Smooth muscle cell (in vitro differentiated cells): ENCODE measurements around the gene KRT36. TPM values are rescaled to one million over a fixed set of nuclear protein-coding genes. Genes with fewer than 3 reads are reported as not detected.

Experiments used
- DNase-seq: peaks from one replicate; lab custom pipeline; 2025; ENCODE audit not compliant: unreplicated experiment; lab: John Stamatoyannopoulos, UW
- H2AFZ ChIP-seq: fragments of 200-600 bp; sonication (generic); 2 replicates; pipeline ENCODE4 v1.6.0; 2016; ENCODE audit warnings: antibody characterized with exemption, low read depth, mild to moderate bottlenecking
- H3F3A ChIP-seq: fragments of 200-600 bp; sonication (generic); 2 replicates; pipeline ENCODE4 v1.6.0; 2017; ENCODE audit warnings: antibody characterized with exemption, low read depth
- H3K27ac ChIP-seq: fragments of 200-600 bp; sonication (generic); 2 replicates; pipeline ENCODE4 v1.5.1; 2016; ENCODE audit warnings: low read depth, mild to moderate bottlenecking
- H3K27me3 ChIP-seq: fragments of 200-600 bp; sonication (generic); 2 replicates; pipeline ENCODE4 v1.6.1; 2016; ENCODE audit warnings: low read depth, mild to moderate bottlenecking
- H3K36me3 ChIP-seq: fragments of 200-600 bp; sonication (generic); 2 replicates; pipeline ENCODE4 v1.5.1; 2016; ENCODE audit warnings: low read depth
- H3K4me1 ChIP-seq: fragments of 200-600 bp; sonication (generic); 2 replicates; pipeline ENCODE4 v1.5.1; 2016; ENCODE audit warnings: low read depth
- H3K4me2 ChIP-seq: fragments of 200-600 bp; sonication (generic); 2 replicates; pipeline ENCODE4 v1.6.0; 2016; ENCODE audit warnings: mild to moderate bottlenecking
- H3K4me3 ChIP-seq: fragments of 200-600 bp; sonication (generic); 2 replicates; pipeline ENCODE4 v1.5.1; 2016; ENCODE audit warnings: mild to moderate bottlenecking
- H3K79me2 ChIP-seq: fragments of 200-600 bp; sonication (generic); 2 replicates; pipeline ENCODE4 v1.6.0; 2016; ENCODE audit warnings: low read depth, mild to moderate bottlenecking
- H3K9ac ChIP-seq: fragments of 200-600 bp; sonication (generic); 2 replicates; pipeline ENCODE4 v1.6.0; 2016; ENCODE audit warnings: low read depth
- H3K9me3 ChIP-seq: fragments of 200-600 bp; sonication (generic); replicated peaks from 2 replicates; pipeline ENCODE4 v1.5.1; 2016; ENCODE audit warnings: low read depth
- H4K20me1 ChIP-seq: fragments of 200-600 bp; sonication (generic); 2 replicates; pipeline ENCODE4 v1.6.0; 2016; ENCODE audit warnings: low read depth
- WGBS: methylation state at CpG from one replicate; pipeline ENCODE4 v1.1.7; 2016; ENCODE audit warnings: low lambda C conversion rate; 5-methylcytosine and 5-hydroxymethylcytosine counted together
- polyA plus RNA-seq: library from polyadenylated mRNA; unstranded; fragments of >200 nt; fragmentation: Nextera tagmentation; extraction: Ambion mirVana; gene quantifications from 2 replicates; pipeline ENCODE4 v1.2.1, GENCODE V29; 2016
- total RNA-seq: library from RNA; depleted of rRNA; stranded (reverse); fragments of >200 nt; gene quantifications from 2 replicates; pipeline ENCODE4 v1.2.3, GENCODE V29; 2014
- TF ChIP-seq, protein P1 (sequence below): fragments of 200-600 bp; sonication (generic); IDR thresholded peaks from 2 replicates; pipeline ENCODE4 v1.5.1; 2017; ENCODE audit warnings: borderline replicate concordance, mild to moderate bottlenecking, antibody characterized with exemption; ENCODE audit not compliant: insufficient read depth, poor library complexity, severe bottlenecking

Gene KRT36
- total and polyA plus RNA-seq, 2 experiments from 2014 or later, result 0.09 TPM; not detected in 1

DNA sequence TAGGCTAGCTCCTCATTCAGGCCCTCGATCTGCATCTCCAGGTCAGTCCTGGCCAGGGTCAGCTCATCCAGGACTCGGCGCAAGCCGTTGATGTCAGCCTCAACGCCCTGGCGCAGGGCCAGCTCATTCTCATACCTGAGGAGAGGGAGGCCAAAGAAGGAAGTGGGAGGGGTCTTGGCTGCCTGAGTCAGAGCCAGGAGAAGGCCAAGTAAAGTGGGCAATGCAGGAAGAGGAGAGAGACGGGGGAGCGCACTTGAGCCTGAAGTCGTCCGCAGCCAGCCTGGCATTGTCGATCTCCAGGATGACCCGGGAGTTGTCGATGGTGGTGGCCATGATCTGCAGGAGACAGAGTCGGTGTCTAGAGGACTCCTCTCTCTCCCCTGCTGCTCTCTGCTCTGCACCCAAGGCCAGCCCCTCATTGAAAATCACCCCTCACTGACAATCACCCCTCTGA, 27.1 kb upstream of the KRT36 start:
- H3K27ac ChIP-seq, result no peak overlapping the region
- no peak overlapping the region for H3K4me2 ChIP-seq
- H3K9ac ChIP-seq, result no peak overlapping the region
- H3K27me3 ChIP-seq, result no peaks in the 10 kb centered on the region
- no peak overlapping the region for H3K4me3 ChIP-seq
- DNase-seq, result no peak
- H3K79me2 ChIP-seq, result no peaks in the 10 kb centered on the region
- H3K4me1 ChIP-seq, result no peaks in the 10 kb centered on the region
- no peaks in the 10 kb centered on the region for H4K20me1 ChIP-seq
- no peaks in the 10 kb centered on the region for H3K9me3 ChIP-seq
- H3F3A ChIP-seq, result peaks cover 4% of the 10 kb centered on the region
- 89% methylated on average over 14 of the region's 14 CpGs for WGBS
- no peaks in the 10 kb centered on the region for H3K36me3 ChIP-seq
- TF ChIP-seq, protein P1, sequence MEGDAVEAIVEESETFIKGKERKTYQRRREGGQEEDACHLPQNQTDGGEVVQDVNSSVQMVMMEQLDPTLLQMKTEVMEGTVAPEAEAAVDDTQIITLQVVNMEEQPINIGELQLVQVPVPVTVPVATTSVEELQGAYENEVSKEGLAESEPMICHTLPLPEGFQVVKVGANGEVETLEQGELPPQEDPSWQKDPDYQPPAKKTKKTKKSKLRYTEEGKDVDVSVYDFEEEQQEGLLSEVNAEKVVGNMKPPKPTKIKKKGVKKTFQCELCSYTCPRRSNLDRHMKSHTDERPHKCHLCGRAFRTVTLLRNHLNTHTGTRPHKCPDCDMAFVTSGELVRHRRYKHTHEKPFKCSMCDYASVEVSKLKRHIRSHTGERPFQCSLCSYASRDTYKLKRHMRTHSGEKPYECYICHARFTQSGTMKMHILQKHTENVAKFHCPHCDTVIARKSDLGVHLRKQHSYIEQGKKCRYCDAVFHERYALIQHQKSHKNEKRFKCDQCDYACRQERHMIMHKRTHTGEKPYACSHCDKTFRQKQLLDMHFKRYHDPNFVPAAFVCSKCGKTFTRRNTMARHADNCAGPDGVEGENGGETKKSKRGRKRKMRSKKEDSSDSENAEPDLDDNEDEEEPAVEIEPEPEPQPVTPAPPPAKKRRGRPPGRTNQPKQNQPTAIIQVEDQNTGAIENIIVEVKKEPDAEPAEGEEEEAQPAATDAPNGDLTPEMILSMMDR, result no peak
- H2AFZ ChIP-seq, result no peak overlapping the region

GRCh38 chr17:41516147-41516829, 26.6 kb upstream of the KRT36 start:
- Histone ChIP-seq H3K9me3 (no peaks in the 10 kb centered on the region), H4K20me1 (no peaks in the 10 kb centered on the region), H3K27ac (no peak overlapping the region), H3F3A (no peaks in the 10 kb centered on the region), H3K27me3 (no peaks in the 10 kb centered on the region), H3K79me2 (no peaks in the 10 kb centered on the region), H2AFZ (no peak overlapping the region), H3K36me3 (no peaks in the 10 kb centered on the region), H3K4me2 (no peak overlapping the region), H3K4me3 (no peak overlapping the region), H3K9ac (no peak overlapping the region), H3K4me1 (no peaks in the 10 kb centered on the region)
- WGBS, result 94% methylated on average over 14 of the region's 14 CpGs
- TF ChIP-seq, protein P1, result no peak
- no peak for DNase-seq

GRCh38 chr17:41513168-41513547, 23.4 kb upstream of the KRT36 start:
- Histone ChIP-seq H4K20me1 (no peaks in the 10 kb centered on the region), H3F3A (no peaks in the 10 kb centered on the region), H3K4me2 (no peak overlapping the region), H3K36me3 (no peaks in the 10 kb centered on the region), H3K4me1 (no peaks in the 10 kb centered on the region), H3K79me2 (no peaks in the 10 kb centered on the region), H3K4me3 (no peak overlapping the region), H2AFZ (no peak overlapping the region), H3K9ac (no peak overlapping the region), H3K27me3 (no peaks in the 10 kb centered on the region), H3K9me3 (no peaks in the 10 kb centered on the region), H3K27ac (no peak overlapping the region)
- 97% methylated on average over 5 of the region's 5 CpGs for WGBS
- DNase-seq, result no peak
- TF ChIP-seq, protein P1, result no peak
